Measurements from ENCODE around the gene JAML. TPM values are rescaled to one million over a fixed set of nuclear protein-coding genes. Genes with fewer than 3 reads are reported as not detected.

JAML gene
- total RNA-seq, 1 experiment from 2014 or later = 0.30 TPM

- no peak for TF ChIP-seq YY1 (IDR thresholded peaks at IDR 0.05; ENCODE audit: extremely low read depth, insufficient replicate concordance, low read depth, low read length)
These were observed 67.5 kb downstream of the JAML start (continued) for GRCh38 chr11:118157186-118157895.

GRCh38 chr11:118156531-118157185 is 68.2 kb downstream of the JAML start:
- peak; percentile 84 for ATAC-seq
- CTCF ChIA-PET = interaction anchor here (0.8 to 2.3 kb wide), 6 partner anchors 10 to 139 kb away, joined by 3 to 14 read pairs (median 3); no protein-coding TSS in a partner anchor
- no peaks in the 10 kb centered on the region for H4K20me1 ChIP-seq (ENCODE audit: insufficient read depth)
- no peak overlapping the region for H3K27ac ChIP-seq (ENCODE audit: low read depth, low read length)
- peaks cover 10 to 24% of the 10 kb centered on the region in 2 experiments; a peak in 3 of 4 replicates for H3K4me1 ChIP-seq (ENCODE audit: control insufficient read depth in 1 of 2, insufficient read depth in 2 of 2, low read length in 2 of 2)
- intact Hi-C loops (cut with micrococcal nuclease) = loop anchor here (10.0 kb wide), 1 partner anchor 538 kb away; no protein-coding TSS in a partner anchor
- H3K9me2 ChIP-seq (ENCODE audit: insufficient read depth) = no peaks in the 10 kb centered on the region
- TF ChIP-seq RAD21 (IDR thresholded peaks at IDR 0.05; ENCODE audit: low read depth) (no peak), POLR2AphosphoS5 (IDR thresholded peaks at IDR 0.05; ENCODE audit: low read depth, low read length) (peak; percentile 65), CBX3 (IDR thresholded peaks at IDR 0.05; ENCODE audit: low read depth) (no peak)
- no peaks in the 10 kb centered on the region for H3K79me2 ChIP-seq (ENCODE audit: insufficient read depth, low read length)
- POLR2A ChIA-PET = interaction anchor here (0.5 to 1.7 kb wide), 4 partner anchors 9 to 455 kb away, joined by 3 to 4 read pairs (median 4); no protein-coding TSS in a partner anchor
- BruUV-seq (replicated peaks) = no TSS peak
- RAD21 ChIA-PET (ENCODE audit: low non-redundant PET in 1 of 2, low total read pairs in 2 of 2, uncharacterized antibody in 2 of 2, unreplicated experiment in 2 of 2) = interaction anchor here (1.0 to 1.3 kb wide), 2 partner anchors 15 kb away, joined by 3 to 4 read pairs; no protein-coding TSS in a partner anchor
- H3K36me3 ChIP-seq (ENCODE audit: control insufficient read depth in 1 of 2, insufficient read depth in 2 of 2, low read length in 2 of 2) = no peaks in the 10 kb centered on the region
- H3K4me3 ChIP-seq (replicated peaks in 1 of 2; ENCODE audit: low read depth in 1 of 2, low read length in 2 of 2) = peak overlapping the region; percentile 8 to 9; a peak in 2 of 4 replicates
- 0 out of 2 replicates have a peak overlapping the region, but pooled peaks have one; percentile 9 for H3K9ac ChIP-seq (ENCODE audit: low read length)
- peak overlapping the region; percentile 55 for H2AFZ ChIP-seq (ENCODE audit: low read depth, low read length, poor library complexity, severe bottlenecking)
- H3K9me3 ChIP-seq (ENCODE audit: control insufficient read depth in 1 of 2, insufficient read depth in 1 of 2, low read depth in 1 of 2, low read length in 2 of 2) = no peaks in the 10 kb centered on the region
- H3K27me3 ChIP-seq (ENCODE audit: insufficient read depth, low read length) = no peaks in the 10 kb centered on the region
- H3K4me2 ChIP-seq (ENCODE audit: low read length) = peak overlapping the region; percentile 64
- DNase-seq (ENCODE audit: low read depth, low spot score) = no peak
